ENCODE results near the gene KRTAP5-2. TPM values are rescaled to one million over a fixed set of nuclear protein-coding genes. Genes with fewer than 3 reads are reported as not detected.
A peak's percentile ranks its signal among the peaks of the same experiment; 100 is the strongest.
"Not testable (repeated sequence)": the region's sequence is repeated elsewhere in the genome, so short reads cannot be mapped to it uniquely, and the experiment has no call there.

Gene KRTAP5-2
- total RNA-seq, 1 donor from 2014 or later: not detected

DNA sequence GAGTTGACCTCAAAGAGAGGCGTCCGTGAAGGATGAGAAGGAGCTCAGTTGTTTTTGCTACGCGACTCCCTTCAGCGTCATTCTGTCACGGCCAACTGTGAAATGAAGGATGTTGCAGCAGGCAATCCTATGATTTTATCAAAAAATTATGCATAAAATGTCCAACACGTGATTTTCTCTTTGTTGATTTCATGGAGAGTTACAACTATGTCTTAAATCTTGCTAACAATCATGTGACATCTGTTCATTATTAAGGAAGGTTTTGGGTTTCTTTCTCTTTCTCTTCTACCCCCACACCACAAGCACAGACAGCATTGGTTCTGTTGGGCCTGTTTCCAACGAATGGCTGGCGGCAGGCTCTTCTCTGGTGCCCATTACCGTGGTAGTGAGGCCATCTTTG is 20.1 kb upstream of the KRTAP5-2 start:
- no peaks in the 10 kb centered on the region for H3K9me3 ChIP-seq (ENCODE audit: insufficient read depth, low read depth, low read length)
- H3K27me3 ChIP-seq (ENCODE audit: insufficient read depth, low read length): peaks cover 9% of the 10 kb centered on the region
- no peaks in the 10 kb centered on the region for H3K4me1 ChIP-seq (ENCODE audit: insufficient read depth, low read length)
- no peak for TF ChIP-seq EZH2 (IDR thresholded peaks at IDR 0.05; ENCODE audit: insufficient read depth, low read length)
- FAIRE-seq (no peak), DNase-seq (ENCODE audit: low read depth) (no peak)
- H3K36me3 Mint-ChIP-seq (ENCODE audit: low read depth, unreplicated experiment): peaks cover 3% of the 10 kb centered on the region
- H3K4me3 ChIP-seq (ENCODE audit: insufficient read depth, low read depth, low read length): no peak overlapping the region
- no peaks in the 10 kb centered on the region for H3K79me2 ChIP-seq (ENCODE audit: insufficient read depth, low read length)
- H3K36me3 ChIP-seq (ENCODE audit: insufficient read depth, low read length): no peaks in the 10 kb centered on the region
- no peak overlapping the region for H3K27ac Mint-ChIP-seq (ENCODE audit: unreplicated experiment)
- peaks cover 19% of the 10 kb centered on the region for H3K9me3 Mint-ChIP-seq (ENCODE audit: unreplicated experiment)
- no peak overlapping the region for H3K4me2 ChIP-seq (ENCODE audit: low read length)
- H3K4me1 Mint-ChIP-seq (ENCODE audit: low read depth, unreplicated experiment): no peaks in the 10 kb centered on the region
- H3K27me3 Mint-ChIP-seq (ENCODE audit: low read depth, unreplicated experiment): peaks cover 55% of the 10 kb centered on the region
- H4K20me1 ChIP-seq (ENCODE audit: insufficient read depth, low read length): no peaks in the 10 kb centered on the region
- H3K9ac ChIP-seq (ENCODE audit: low read length): no peak overlapping the region
- H3K27ac ChIP-seq (ENCODE audit: low read depth, low read length): no peak overlapping the region
- no peak overlapping the region for H3K4me3 Mint-ChIP-seq (ENCODE audit: unreplicated experiment)
- H2AFZ ChIP-seq (ENCODE audit: low read depth, low read length): no peak overlapping the region

DNA sequence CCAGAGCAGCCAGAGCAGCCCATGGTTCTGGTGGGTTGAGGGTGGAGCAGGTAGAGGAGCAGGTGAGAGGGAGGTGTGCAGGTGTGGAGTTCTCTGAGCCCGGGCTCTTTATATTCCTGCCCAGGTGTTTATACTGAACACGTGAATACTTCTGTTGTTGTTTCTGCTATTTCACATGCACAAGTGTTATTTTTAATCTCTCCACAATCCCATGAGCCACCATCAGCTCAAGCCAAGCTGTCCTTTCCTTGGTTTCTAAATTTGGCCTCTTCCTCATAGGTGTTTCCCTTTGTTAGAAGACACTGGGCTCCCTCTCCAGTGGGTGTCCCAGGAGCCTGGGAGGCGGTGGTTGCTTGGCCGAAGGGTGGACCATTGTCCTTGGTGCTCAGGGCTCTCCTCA is 10.3 kb upstream of the KRTAP5-2 start, which contains the start of gene KRTAP5-3:
Gene KRTAP5-3, minus strand, starts transcription at position 101 of the 400 bp plus-strand sequence. Its CDS starts 78 bp downstream, at position 23.
- no peaks in the 10 kb centered on the region for H3K79me2 ChIP-seq (ENCODE audit: insufficient read depth, low read length)
- H4K20me1 ChIP-seq (ENCODE audit: insufficient read depth, low read length): no peaks in the 10 kb centered on the region
- H3K27me3 Mint-ChIP-seq (ENCODE audit: low read depth, unreplicated experiment): peaks cover 28% of the 10 kb centered on the region
- no peak within 1 kb of the TSS for H3K4me2 ChIP-seq (ENCODE audit: low read length)
- no peak for TF ChIP-seq EZH2 (IDR thresholded peaks at IDR 0.05; ENCODE audit: insufficient read depth, low read length)
- TF ChIP-seq, protein P1, sequence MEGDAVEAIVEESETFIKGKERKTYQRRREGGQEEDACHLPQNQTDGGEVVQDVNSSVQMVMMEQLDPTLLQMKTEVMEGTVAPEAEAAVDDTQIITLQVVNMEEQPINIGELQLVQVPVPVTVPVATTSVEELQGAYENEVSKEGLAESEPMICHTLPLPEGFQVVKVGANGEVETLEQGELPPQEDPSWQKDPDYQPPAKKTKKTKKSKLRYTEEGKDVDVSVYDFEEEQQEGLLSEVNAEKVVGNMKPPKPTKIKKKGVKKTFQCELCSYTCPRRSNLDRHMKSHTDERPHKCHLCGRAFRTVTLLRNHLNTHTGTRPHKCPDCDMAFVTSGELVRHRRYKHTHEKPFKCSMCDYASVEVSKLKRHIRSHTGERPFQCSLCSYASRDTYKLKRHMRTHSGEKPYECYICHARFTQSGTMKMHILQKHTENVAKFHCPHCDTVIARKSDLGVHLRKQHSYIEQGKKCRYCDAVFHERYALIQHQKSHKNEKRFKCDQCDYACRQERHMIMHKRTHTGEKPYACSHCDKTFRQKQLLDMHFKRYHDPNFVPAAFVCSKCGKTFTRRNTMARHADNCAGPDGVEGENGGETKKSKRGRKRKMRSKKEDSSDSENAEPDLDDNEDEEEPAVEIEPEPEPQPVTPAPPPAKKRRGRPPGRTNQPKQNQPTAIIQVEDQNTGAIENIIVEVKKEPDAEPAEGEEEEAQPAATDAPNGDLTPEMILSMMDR (IDR thresholded peaks at IDR 0.05; ENCODE audit: insufficient read depth, low read depth, low read length): no peak
- H3K36me3 ChIP-seq (ENCODE audit: insufficient read depth, low read length): no peaks in the 10 kb centered on the region
- no peaks in the 10 kb centered on the region for H3K4me1 ChIP-seq (ENCODE audit: insufficient read depth, low read length)
- H3K4me1 Mint-ChIP-seq (ENCODE audit: low read depth, unreplicated experiment): peaks cover 7% of the 10 kb centered on the region
- peaks cover 7% of the 10 kb centered on the region for H3K9me3 Mint-ChIP-seq (ENCODE audit: unreplicated experiment)
- FAIRE-seq: no peak
- peaks cover 18% of the 10 kb centered on the region for H3K27me3 ChIP-seq (ENCODE audit: insufficient read depth, low read length)
- no peak within 1 kb of the TSS for H3K4me3 ChIP-seq (ENCODE audit: insufficient read depth, low read depth, low read length)
- H2AFZ ChIP-seq (ENCODE audit: low read depth, low read length): no peak within 1 kb of the TSS
- H3K9ac ChIP-seq (ENCODE audit: low read length): no peak within 1 kb of the TSS
- H3K9me3 ChIP-seq (ENCODE audit: insufficient read depth, low read depth, low read length): no peaks in the 10 kb centered on the region
- H3K4me3 Mint-ChIP-seq (ENCODE audit: unreplicated experiment): no peak within 1 kb of the TSS
- no peaks in the 10 kb centered on the region for H3K36me3 Mint-ChIP-seq (ENCODE audit: low read depth, unreplicated experiment)
- no peak within 1 kb of the TSS for H3K27ac Mint-ChIP-seq (ENCODE audit: unreplicated experiment)
- no peak within 1 kb of the TSS for H3K27ac ChIP-seq (ENCODE audit: low read depth, low read length)
- DNase-seq (ENCODE audit: low read depth): no peak

DNA sequence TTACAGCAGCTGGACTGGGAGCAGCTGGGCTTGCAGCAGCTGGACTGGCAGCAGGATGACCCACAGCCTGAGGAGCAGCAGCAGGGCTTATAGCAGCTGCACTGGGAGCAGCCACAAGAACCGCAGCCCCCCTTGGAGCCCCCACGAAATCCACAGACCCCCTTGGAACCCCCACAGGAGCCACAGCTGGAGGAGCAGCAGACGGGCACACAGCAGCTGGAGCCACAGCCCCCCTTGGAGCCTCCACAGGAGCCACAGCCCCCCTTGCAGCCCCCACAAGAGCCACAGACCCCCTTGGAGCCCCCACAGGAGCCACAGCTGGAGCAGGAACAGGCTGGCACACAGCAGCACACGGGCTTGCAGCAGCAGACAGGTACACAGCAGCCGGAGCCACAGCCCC is 9.8 kb upstream of the KRTAP5-2 start:
- H3K4me1 ChIP-seq (ENCODE audit: insufficient read depth, low read length); H3K4me3 Mint-ChIP-seq (ENCODE audit: unreplicated experiment): not testable (repeated sequence)

DNA sequence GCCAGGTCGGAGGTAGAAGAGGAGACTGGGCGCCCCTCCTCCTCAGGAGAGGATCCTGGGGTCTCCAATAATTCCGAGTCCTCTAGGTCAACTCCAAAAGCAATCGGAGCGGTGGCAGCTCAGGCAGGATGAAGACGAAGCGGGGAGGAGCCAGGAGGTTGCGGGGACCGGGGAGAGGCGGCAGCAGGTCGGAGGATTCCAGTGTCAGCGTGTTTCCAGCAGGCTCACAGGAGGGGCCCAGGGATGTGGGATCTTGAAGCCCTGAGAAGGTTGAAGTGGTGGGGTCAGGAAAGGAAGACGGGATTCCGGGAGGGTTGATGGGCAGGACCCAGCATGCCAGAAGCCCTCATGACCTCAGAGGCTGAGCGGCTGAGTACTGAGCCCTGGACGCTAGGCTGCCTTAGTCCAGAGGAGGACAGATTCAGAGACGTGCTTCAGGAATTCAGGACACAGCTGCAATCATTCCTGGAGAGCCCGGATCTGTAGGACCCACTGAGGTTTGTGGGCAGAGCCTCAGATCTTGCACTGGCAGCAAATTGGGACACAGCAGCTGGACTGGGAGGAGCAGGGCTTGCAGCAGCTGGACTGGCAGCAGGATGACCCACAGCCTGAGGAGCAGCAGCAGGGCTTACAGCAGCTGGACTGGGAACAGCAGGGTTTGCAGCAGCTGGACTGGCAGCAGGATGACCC is 9.2 kb upstream of the KRTAP5-2 start:
- not testable (repeated sequence) for H3K36me3 Mint-ChIP-seq (ENCODE audit: low read depth, unreplicated experiment); H4K20me1 ChIP-seq (ENCODE audit: insufficient read depth, low read length); H3K36me3 ChIP-seq (ENCODE audit: insufficient read depth, low read length); H3K79me2 ChIP-seq (ENCODE audit: insufficient read depth, low read length); H3K4me1 ChIP-seq (ENCODE audit: insufficient read depth, low read length); FAIRE-seq; DNase-seq (ENCODE audit: low read depth); H2AFZ ChIP-seq (ENCODE audit: low read depth, low read length); H3K4me2 ChIP-seq (ENCODE audit: low read length); H3K4me3 Mint-ChIP-seq (ENCODE audit: unreplicated experiment); H3K9ac ChIP-seq (ENCODE audit: low read length); H3K4me1 Mint-ChIP-seq (ENCODE audit: low read depth, unreplicated experiment); H3K27ac ChIP-seq (ENCODE audit: low read depth, low read length); H3K9me3 ChIP-seq (ENCODE audit: insufficient read depth, low read depth, low read length); H3K9me3 Mint-ChIP-seq (ENCODE audit: unreplicated experiment); H3K4me3 ChIP-seq (ENCODE audit: insufficient read depth, low read depth, low read length)
- H3K27me3 Mint-ChIP-seq (ENCODE audit: low read depth, unreplicated experiment): peaks cover 34% of the 10 kb centered on the region
- peaks cover 25% of the 10 kb centered on the region for H3K27me3 ChIP-seq (ENCODE audit: insufficient read depth, low read length)
- H3K27ac Mint-ChIP-seq (ENCODE audit: unreplicated experiment): peak overlapping the region; percentile 80

More for the DNA sequence above, 9.8 kb upstream of the KRTAP5-2 start:
- H3K27me3 ChIP-seq (ENCODE audit: insufficient read depth, low read length): peaks cover 22% of the 10 kb centered on the region
- not testable (repeated sequence) for H2AFZ ChIP-seq (ENCODE audit: low read depth, low read length); H3K4me2 ChIP-seq (ENCODE audit: low read length); H3K27ac ChIP-seq (ENCODE audit: low read depth, low read length); H3K4me3 ChIP-seq (ENCODE audit: insufficient read depth, low read depth, low read length); H3K9me3 Mint-ChIP-seq (ENCODE audit: unreplicated experiment); H3K4me1 Mint-ChIP-seq (ENCODE audit: low read depth, unreplicated experiment); DNase-seq (ENCODE audit: low read depth); H3K36me3 Mint-ChIP-seq (ENCODE audit: low read depth, unreplicated experiment); H3K36me3 ChIP-seq (ENCODE audit: insufficient read depth, low read length); H3K9me3 ChIP-seq (ENCODE audit: insufficient read depth, low read depth, low read length); H3K9ac ChIP-seq (ENCODE audit: low read length); H3K27ac Mint-ChIP-seq (ENCODE audit: unreplicated experiment); H3K79me2 ChIP-seq (ENCODE audit: insufficient read depth, low read length); H4K20me1 ChIP-seq (ENCODE audit: insufficient read depth, low read length); FAIRE-seq
- H3K27me3 Mint-ChIP-seq (ENCODE audit: low read depth, unreplicated experiment): peaks cover 32% of the 10 kb centered on the region

DNA sequence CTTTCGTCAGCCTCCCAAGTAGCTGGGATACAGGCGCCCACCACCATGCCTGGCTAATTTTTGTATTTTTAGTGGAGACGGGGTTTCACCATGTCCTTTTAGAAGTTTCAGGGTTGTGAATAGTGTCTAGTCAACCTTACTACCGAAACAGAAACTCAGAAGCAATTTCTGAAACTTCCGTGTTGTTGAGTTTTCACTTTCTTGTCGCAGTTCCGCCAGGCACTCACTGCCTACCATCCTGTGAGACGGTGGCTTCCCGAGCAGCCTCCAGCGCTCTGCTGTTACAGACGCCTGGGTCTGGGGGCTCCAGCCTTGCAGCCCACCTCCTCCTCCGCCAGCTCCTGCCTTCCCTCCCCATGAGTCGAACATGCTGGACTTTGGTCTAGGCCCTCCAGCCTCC is 7.8 kb upstream of the KRTAP5-2 start:
- not testable (repeated sequence) for H2AFZ ChIP-seq (ENCODE audit: low read depth, low read length); H3K4me2 ChIP-seq (ENCODE audit: low read length); FAIRE-seq; H3K4me3 ChIP-seq (ENCODE audit: insufficient read depth, low read depth, low read length); H3K27ac Mint-ChIP-seq (ENCODE audit: unreplicated experiment); H3K4me1 ChIP-seq (ENCODE audit: insufficient read depth, low read length); H3K36me3 ChIP-seq (ENCODE audit: insufficient read depth, low read length); H3K4me1 Mint-ChIP-seq (ENCODE audit: low read depth, unreplicated experiment); H3K79me2 ChIP-seq (ENCODE audit: insufficient read depth, low read length); H3K9me3 ChIP-seq (ENCODE audit: insufficient read depth, low read depth, low read length); DNase-seq (ENCODE audit: low read depth); H4K20me1 ChIP-seq (ENCODE audit: insufficient read depth, low read length); H3K27ac ChIP-seq (ENCODE audit: low read depth, low read length); H3K36me3 Mint-ChIP-seq (ENCODE audit: low read depth, unreplicated experiment); H3K9me3 Mint-ChIP-seq (ENCODE audit: unreplicated experiment); H3K4me3 Mint-ChIP-seq (ENCODE audit: unreplicated experiment); H3K9ac ChIP-seq (ENCODE audit: low read length)
- peaks cover 24% of the 10 kb centered on the region for H3K27me3 ChIP-seq (ENCODE audit: insufficient read depth, low read length)
- peaks cover 35% of the 10 kb centered on the region for H3K27me3 Mint-ChIP-seq (ENCODE audit: low read depth, unreplicated experiment)

Data from astrocyte (in vitro differentiated cells and primary cell).